Activated CD4-positive, CD25-positive, alpha-beta regulatory T cell treated with anti-CD3 and anti-CD28 coated beads, Interleukin-2, amount 50 U/mL, for 24 hours (primary cell): Measurements from ENCODE around the gene ARHGAP25.
A peak's percentile ranks its signal among the peaks of the same experiment; 100 is the strongest.

ENCODE experiments used
- ATAC-seq, 2 donors: fragments of 150-1000 bp; cut with Tn5 transposase; one replicate each; pipeline ENCODE4 v1.10.0; 2021; ENCODE audit warnings: mild to moderate bottlenecking in 1 of 2, moderate library complexity in 1 of 2

Gene ARHGAP25

DNA sequence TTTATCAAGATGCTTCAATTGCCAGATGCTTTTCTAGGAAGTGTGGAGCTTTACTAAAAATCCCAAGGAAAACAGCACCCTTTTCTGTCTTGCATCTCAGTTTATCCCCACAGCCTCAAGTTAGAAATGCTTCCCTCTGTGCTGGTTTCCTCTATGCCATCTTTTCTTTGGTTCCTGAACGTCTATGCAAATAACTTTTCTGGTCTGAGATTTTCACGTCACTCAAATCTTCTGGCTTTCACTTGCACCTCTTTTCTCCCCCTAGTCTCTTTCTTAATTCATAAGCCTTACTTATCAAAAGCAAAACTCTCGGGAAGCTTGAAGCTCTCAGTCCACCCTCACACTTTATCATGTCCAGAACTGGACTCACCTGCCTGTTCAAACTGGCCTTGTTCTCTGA is 33.9 kb downstream of the ARHGAP25 start:
- no peak for ATAC-seq

DNA sequence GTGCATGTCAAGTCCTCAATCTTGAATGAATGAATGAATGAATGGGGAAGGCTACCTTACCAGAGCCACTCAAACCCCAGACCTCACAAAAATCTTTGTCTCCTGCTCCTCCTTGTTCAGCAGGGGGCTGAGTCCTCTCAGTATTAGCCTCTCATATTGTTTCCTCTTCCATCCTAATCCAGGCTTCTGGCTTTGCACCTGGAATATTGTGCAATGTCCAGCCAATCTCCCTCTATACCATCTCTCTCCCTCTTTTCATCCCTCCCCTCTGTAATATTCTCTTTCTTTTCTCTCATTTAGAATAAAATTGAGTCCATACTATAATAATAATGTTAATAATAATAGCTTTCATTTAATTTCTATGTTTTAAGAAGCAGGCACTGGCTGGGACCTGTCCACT is 34.3 kb downstream of the ARHGAP25 start:
- ATAC-seq, result no peak

DNA sequence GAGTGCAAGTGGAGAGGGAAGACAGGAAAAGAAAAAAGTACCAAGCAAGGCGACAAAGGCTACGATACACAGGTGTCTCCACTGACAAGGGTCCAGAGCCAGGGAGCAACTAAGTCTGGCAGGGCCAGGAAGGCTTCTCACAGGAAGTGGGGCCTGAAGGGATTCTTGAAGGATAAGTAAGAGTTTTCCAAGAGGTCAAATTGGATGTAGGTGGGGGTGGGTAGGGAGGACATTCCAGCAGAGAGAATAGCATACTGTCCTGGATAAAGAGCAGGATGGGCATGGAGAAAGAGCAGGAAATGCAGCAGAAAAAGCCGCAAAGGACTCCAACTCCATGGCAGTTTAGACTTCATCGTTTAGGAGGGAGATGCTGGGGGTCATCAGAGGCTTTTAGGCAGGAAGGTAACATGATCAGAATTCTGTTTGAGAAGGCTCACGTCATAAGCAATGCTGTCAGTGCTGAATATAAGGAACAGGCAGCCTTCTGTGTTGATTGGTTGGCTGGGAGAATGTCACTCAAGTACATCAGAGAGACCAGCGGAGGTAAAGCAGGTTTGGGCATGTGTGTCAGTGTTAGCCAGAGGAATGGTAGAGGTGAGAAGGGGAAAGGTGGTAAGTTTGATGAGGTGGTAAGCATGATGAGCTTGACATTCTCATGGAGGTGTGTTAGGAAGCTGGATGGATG is 35.1 kb downstream of the ARHGAP25 start:
- ATAC-seq, result no peak

DNA sequence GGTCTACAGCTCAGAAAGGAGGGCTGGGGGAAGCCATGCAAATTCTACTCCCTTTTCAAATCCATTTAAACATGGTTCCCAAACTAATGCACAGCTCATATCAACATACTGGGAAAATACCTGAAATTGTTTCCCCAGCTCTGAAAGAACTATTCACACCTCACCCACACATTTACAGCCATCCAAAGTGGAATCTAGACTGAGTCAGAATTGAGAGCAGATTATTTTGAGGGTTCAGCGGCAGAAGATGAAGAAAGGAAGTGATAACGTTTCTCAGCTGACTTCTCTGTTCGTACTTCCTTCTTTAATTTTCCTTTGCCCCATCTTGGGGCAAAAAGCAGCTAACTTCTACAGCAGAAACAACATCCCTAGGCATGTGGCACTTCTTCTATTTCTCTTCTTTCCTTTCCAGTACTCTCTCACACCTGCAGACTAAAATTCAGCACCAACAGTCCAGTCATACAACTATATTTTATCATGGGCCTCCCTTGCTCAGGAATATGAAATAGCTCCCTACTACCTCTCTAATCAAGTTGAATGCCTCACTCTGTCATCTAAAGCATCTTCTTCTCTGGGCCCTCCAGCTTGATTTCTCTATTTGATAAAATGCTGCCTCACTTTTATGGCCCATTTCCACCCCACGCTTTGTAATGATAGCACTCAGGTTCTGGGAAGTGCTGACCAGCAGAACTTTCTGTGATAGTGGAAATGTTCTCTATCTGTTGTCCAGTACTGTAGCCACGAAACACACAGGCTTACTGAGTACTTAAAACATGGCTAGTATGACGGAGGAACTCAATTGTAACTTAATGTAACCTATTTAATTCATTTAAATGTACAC is 35.9 kb downstream of the ARHGAP25 start:
- peak in 1 of 2 donors; percentile 6 for ATAC-seq

DNA sequence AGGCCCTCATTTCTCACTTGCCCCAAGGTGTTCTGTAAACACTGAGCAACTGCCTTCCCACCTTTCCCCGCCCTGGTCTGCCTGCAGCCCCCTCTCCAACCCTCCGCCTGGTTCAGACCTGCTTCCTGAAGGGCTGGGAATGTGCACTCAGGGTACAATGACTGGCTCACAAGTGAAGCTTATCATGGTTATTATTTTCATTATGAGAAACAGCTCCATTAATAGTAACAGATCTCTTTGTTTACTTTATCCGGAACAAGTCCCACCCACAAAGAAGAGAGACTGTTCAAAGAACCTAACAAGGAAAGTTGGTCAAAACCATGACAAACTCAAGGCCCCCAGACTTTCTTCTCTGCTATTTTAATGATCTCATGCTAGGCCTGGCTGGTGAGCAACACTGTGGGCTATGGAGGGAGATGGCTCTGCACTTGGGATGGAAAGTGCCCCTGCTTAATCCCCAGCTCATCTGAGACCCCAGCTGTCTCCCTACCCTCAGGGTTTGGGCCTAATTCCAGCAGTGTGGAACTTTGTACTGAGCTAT is 36.7 kb downstream of the ARHGAP25 start:
- peak; percentile 13 to 25 for ATAC-seq

DNA sequence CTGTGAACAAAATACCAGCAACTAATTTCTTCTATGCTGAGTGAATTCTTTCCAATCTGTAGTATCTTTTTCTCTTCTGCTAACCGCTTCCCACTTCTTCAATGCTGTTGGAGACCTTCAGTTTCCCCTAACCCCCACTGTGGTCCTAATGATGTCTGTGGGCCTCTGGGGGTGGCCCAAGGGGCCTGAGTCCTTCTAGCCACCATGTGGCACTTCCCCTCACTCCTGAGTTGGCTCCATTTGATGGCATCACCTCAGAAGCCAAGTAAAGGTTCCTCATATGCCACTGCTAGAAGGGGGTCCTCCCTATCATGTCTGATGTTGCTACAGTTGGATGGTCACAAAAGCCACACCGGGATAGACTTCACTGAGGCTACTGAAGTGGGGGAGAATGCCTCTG is 37.5 kb downstream of the ARHGAP25 start:
- no peak for ATAC-seq

DNA sequence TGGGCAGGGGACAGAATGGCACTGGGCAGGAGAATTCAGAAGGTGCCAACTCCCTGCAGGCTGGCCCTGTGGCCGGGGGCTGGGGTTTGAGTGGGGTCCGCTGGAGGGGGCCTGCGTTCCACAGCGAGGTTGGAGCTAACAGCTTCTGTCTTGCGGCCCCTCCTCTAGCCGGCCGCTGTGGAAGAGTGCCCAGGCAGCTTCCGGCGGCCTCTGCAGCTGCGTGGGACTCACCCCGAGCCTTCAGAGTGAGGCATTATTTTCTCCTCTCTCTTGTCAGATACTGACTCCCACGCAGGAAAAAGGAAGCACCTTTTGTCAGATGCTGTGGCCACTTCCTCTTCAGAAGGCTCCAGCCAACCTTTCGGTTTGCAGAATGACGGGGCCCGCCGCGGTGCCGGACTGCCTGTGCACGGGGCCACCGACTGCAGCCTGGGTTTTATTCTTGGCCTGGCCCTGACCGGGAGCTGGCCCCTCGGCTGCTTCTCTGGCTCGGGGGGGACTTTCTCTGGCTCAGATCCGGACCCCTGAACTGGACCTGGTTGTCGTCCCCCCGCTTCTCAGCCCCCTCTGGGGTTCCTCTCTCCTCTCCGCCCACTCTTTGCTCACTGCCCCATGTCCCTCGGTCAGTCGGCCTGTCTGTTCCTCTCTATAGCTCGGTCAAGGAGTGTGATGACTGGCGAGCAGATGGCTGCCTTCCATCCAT is 40.1 kb downstream of the ARHGAP25 start:
- peak; percentile 63 to 67 for ATAC-seq

DNA sequence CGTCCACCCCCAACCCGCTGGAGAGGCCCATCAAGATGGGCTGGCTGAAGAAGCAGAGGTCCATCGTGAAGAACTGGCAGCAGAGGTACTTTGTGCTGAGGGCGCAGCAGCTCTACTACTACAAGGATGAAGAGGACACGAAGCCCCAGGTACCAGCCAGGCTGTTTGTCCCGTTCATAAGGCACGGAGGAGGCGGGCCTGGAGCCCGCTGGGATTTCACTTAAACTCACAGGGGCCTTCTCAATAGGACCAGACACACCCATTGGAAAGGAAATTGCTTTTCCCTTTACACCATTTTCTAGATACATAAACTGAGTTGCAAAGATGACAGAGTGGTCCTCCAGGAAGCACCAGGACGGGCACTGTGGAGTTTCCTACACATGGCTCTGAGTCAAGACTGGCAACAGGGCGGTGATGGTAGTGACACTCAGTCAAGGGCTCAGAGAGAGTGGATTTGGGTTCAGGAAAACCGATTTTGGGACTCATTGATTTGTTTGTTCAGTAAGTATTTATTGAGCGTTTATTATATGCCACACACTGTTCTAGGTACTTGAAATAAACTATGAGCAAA is 40.7 kb downstream of the ARHGAP25 start:
- ATAC-seq, result no peak

DNA sequence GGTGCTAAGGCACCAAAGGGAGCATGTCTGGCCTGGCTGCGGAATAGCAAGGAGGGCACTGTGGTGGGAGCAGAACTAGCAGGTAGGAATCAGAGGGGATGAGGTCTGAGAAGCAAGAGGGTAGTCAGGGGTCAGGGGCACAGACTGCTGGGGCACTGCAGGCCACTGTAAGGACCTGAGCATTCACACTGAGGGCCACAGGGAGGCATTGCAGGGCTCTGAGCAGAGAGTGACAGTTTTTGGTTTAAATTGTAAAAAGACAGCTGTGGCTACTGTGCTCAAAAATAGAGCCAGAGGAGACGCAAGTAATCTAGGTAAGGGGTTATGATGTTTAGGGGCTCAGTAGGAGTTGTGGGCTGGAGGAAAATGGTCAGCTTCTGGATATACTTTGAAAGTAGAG is 41.5 kb downstream of the ARHGAP25 start:
- no peak for ATAC-seq

DNA sequence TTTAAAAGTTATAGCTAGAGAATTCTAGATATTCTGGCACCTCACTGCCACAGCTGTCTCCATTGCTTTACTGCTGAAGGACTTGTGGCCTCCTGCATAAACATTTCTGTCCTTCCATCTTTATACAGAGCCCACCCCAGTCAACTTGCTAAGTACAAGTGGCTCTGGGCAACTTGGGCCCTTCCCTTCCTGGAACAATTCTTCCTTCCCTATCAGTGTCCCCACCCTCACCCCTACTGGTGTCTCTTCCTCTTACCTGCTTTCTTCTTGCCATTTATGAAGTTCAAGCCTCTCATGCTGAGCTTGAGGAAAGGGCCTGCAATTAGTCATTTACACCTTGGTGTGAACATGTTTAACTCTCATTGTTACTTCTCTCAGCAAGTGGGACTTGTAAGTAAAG is 45.0 kb downstream of the ARHGAP25 start:
- ATAC-seq, result no peak

DNA sequence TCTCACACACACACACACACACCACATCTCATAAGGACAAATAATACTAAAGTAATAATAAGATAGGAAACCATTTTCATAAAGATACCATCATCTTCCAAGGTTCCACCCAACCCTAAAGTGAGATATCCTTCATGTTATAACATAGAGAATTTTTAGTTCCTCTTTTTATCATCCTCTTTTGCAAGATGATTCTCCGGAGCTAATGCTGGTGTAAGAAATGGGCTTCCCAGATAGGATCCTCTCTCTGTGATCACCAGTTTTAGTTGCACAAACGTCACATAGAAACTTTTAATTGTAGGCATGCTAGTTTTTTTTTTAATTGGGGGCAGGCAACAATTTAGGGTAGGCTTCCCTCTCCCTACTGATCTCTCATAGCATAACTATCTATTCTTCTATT is 49.6 kb downstream of the ARHGAP25 start:
- no peak for ATAC-seq

DNA sequence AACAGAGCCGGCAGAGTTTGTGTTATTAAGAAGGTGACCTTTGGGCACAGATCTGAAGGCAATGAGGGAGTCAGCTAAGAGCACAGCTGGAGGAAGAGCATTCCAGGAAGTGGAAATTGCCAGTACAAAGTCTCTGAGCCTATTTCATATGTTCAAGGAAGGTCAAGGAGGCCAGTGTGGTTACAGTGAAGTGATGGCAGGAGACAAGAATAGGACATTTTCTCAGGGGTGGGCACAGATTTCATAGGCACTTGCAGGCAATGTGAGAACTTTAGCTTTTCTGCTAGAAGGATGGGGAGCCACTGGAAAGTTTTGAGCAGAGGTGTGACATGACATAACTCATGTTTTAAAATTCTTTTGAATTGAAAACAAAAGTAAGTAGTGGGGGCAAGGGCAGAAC is 50.3 kb downstream of the ARHGAP25 start:
- peak in 1 of 2 donors; percentile 7 for ATAC-seq

DNA sequence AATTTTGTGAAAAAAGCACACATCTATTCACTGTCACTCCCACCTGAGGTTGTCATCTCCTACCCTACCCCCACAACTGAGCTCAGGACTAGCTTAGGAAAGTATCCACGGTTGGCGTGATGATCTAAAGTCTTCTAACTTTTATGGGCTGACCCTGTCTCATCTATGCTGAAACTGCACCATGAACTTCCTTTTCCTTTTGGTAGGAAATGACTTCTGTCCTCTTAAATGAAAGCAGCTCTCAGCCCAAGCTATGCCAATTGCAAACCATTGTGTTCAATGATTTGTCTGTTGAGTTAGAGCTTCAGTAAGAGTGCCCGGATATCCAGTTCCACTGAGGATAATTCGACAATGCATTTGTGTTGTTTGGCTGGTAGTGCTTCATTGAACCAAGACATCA is 52.7 kb downstream of the ARHGAP25 start:
- no peak for ATAC-seq

DNA sequence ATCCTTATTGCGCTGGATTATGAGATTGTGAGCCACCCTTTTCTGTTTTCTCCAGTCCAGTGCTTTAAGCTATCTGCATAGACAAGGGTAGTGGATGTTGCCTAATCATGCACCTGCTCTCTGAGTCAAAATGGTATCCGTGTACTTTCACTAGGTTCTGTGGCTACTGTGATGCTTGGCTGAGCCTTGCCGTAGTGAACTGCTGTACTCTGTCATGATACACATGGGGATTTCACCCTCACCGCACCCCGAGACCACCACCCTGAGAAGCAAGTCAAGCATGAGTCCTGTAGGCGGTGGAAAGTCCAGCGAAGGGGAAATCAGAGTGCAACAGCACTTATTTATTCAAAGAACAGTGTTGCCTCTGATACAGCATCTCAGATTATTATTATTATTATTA is 55.0 kb downstream of the ARHGAP25 start:
- ATAC-seq, result peak; percentile 95 to 96

DNA sequence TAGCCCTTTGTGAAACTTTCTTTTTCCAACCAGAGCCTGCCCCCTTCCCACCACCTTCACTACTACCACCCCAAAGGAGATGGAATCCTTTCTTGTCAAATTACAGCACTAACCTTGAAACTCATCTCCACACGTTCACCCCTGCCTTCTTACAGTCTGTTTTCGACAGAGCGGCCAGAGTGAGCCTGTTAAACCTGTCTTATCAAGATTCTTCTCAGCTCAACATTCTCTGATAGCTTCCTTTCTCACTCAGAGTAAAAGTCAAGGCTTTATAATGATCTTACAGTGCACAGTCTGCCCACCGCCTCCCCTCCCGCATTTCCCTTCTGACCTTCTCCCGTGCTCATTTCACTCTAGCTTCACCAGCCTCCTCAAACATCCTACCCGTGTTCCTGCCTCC is 56.0 kb downstream of the ARHGAP25 start:
- no peak for ATAC-seq

DNA sequence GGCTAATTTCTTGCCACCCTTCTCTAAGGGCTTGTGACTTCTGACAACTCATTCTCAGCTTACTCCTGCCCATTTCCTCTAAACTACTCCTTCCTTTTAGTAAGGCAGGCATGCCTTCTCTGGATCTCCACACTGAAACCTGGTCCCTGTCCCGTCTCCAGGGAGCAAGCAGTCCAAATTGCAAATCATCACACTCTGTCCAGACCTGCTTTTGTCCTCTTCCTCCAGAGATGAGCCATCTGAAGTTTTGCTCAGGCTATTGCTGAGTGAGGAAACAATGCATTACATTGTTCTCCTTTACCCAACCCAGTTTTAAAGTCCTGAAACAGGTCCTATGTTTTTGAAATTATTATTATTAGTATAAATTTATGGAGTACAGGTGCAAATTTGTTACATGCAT is 57.3 kb downstream of the ARHGAP25 start:
- no peak for ATAC-seq

DNA sequence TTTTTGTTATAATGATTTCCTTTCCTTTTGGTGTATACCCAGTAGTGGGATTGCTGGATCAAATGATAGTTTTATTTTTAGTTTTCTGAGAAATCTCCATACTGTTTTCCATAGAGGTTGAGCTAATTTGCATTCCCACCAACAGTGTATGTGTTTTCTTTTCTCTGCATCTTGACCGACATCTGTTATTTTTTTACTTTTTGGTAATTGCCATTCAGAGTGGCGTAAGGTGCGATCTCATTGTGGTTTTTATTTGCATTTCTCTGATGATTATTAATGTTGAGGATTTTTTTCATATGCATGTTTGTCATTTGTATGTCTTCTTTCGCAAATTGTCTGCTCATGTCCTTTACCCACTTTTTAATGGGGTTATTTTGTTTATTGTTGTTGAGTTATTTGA is 58.1 kb downstream of the ARHGAP25 start:
- ATAC-seq, result no peak

DNA sequence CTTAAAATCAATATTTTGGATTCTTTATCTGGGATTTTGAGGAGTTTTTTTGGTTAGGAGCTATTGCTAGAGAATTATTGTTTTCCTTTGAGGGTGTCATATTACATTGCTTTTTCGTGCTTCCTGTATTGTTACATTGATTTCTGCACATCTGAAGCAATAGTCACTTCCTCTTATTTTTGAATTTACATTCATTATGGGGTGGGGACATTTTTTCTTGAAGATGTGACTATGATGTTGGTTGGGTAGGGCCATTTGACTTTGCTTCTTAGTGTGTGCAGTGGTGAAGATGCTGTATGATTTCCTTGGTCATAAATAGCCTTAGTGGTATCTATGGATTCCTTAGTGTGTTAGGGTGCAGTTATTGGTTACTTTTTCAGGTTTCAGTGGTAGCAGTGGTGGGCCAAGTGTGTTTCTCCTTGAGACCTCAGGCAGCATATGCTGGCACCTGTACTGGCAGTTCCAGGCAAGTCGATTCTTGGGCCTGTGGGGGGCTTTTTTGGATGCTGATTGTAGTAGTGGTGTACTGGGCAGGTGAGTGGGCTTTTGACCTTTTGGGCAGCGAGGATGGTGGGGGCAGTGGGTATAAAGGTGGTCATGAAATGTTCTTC is 61.8 kb downstream of the ARHGAP25 start:
- peak; percentile 75 to 89 for ATAC-seq

DNA sequence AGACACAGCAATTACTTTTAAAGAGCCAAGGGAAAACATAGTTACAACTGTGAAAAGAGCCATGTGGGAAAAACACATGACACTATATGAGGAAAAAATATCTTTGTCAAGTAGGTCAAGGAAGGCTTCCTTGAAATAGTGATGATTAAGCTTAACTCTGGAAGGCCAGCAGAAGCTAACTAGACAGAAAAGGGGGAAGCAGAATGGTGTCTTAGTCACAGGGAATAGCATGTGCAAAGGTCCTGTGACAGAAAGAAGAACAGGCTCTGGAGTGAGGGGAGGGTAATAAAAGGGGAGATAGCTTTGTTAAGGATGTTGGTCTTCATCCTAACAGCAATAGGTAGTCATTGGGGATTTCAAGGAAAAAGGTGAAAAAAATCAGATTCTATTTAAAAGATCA is 64.0 kb downstream of the ARHGAP25 start:
- ATAC-seq, result no peak

DNA sequence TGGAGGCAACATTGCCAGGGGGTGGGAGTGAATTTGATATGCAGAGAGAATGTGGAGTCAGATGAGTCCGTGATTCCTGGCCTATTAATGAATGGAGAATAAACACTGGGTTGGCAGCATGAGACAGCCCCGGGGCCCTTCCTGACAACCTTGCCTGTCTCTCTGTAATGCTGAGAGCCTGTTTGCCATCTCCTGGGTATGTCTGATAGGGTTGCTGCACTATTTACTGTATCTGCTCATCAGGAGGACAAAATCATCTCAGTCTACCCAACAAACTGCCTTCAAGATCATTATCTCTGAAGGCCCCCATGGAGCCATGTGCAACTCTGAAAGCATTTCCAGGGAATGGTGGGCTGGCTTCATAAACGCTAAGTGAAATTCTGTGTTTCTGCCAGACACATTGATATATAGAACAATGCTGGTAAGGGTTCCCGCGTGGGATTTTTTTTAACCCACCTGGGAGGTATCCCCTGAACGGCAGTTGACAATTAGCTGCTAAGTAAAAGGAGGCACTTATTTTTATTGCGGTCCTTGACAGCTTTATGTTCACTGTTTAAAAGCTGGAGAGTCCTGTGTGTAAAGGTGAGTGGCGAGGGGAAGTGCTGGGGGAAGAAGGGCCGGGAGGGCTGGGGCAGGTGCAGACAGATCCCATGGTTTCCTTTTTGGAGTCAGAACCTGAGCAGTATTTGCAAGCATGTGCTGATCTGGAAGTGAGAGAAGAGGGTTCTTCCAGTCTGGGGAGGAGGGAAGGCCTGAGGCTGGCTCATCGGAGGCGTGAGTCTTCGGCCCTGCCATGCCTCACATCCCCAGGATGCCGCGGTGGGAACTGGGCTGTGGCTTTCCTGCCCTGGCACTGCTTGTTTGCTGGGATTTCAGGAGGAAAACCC is 64.8 kb downstream of the ARHGAP25 start:
- ATAC-seq, result no peak

DNA sequence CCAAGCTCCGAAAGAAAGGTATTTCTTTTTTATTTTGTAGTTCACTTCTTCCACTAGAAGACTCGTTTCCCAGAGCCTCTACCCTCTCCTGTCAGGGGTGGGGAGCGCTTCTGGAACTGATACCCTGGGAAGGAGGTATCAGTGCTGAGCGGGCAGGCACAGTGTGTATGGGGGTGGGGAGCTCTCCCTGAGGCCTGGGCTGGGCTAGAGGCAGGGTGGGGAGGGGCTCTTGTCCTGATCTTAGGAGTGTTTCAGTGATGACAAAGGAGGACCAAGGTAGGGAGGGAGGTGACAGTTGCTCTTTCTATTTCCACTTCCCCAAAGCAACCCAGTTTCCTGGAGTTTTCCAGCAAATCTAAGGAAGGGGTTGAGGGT is 65.4 kb downstream of the ARHGAP25 start:
- no peak for ATAC-seq

DNA sequence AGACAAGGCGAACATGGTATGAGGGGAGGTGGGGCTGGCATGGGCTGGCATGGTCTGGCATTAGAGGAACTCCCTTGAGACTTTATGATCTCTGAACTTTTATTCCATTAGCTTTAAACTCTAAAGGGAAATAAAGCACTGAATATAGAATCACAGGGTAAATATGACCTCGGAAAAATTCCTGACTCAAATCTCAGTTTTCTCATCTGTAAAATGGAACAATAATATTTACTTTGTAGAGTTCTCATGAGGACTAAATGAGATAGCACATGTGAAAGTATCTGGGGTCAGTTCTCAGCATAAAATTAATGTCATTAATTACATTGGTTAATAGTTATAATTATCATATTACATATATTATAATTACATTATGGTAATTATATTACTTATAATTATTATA is 65.9 kb downstream of the ARHGAP25 start:
- no peak for ATAC-seq
